Coronary artery (tissue), 2 donors: ENCODE data around the gene YAP1.

Experiments
- DNase-seq: peaks from one replicate; pipeline ENCODE4 v3.0.0-alpha.2; 2017; ENCODE audit warnings: low spot score
- H3K27ac ChIP-seq, 2 donors: fragments of 200-600 bp; sonication (generic); one replicate each; pipeline ENCODE4 v1.5.1; 2016 to 2019
- H3K4me3 ChIP-seq: fragments of 200-600 bp; sonication (generic); 2 replicates; pipeline ENCODE4 v1.5.1; 2016; ENCODE audit warnings: mild to moderate bottlenecking, moderate library complexity
- CTCF ChIP-seq: fragments of 200-600 bp; sonication (generic); IDR thresholded peaks from one replicate; pipeline ENCODE4 v1.5.1; 2019; ENCODE audit warnings: antibody characterized with exemption

Gene YAP1

GRCh38 chr11:102116453-102117205 is 6.4 kb downstream of the YAP1 start:
- H3K27ac ChIP-seq: peak overlapping the region in 1 of 2 donors; percentile 28

GRCh38 chr11:102117472-102118113 is 7.3 kb downstream of the YAP1 start:
- peak overlapping the region; percentile 14 for H3K4me3 ChIP-seq
- peak overlapping the region in 1 of 2 donors; percentile 28 for H3K27ac ChIP-seq
- no peak for TF ChIP-seq CTCF
- no peak for DNase-seq

More at GRCh38 chr11:102116453-102117205, 6.4 kb downstream of the YAP1 start:
- TF ChIP-seq CTCF: no peak
- DNase-seq: no peak
- H3K4me3 ChIP-seq: no peak overlapping the region

- Histone ChIP-seq H3K4me3 (peak overlapping the region; percentile 32), H3K27ac (no peak overlapping the region)
- no peak for TF ChIP-seq CTCF
- no peak for DNase-seq
These were observed 8.7 kb downstream of the YAP1 start for GRCh38 chr11:102118937-102119336.

GRCh38 chr11:102119997-102120396 is 9.8 kb downstream of the YAP1 start:
- Histone ChIP-seq H3K4me3 (peak overlapping the region; percentile 12), H3K27ac (peak overlapping the region; percentile 23 to 43)
- no peak for TF ChIP-seq CTCF
- DNase-seq: no peak

GRCh38 chr11:102120437-102120973 is 10.3 kb downstream of the YAP1 start:
- Histone ChIP-seq H3K27ac (peak overlapping the region; percentile 23 to 43), H3K4me3 (peak overlapping the region; percentile 12)
- no peak for TF ChIP-seq CTCF
- DNase-seq: no peak

- H3K4me3 ChIP-seq: no peak overlapping the region
- no peak for TF ChIP-seq CTCF
- no peak overlapping the region for H3K27ac ChIP-seq
- DNase-seq: no peak
These were observed 11.1 kb downstream of the YAP1 start for GRCh38 chr11:102121329-102121728.
